GM12875 (cell line): Measurements from ENCODE around the gene NIT1.

Experiments
- H3K4me3 ChIP-seq: one replicate; pipeline ENCODE4 v1.5.1; 2011; ENCODE audit warnings: low read depth, low read length, control low read depth
- TF ChIP-seq, protein P1 (sequence below): IDR thresholded peaks from 2 replicates; pipeline ENCODE4 v1.5.1; 2011; ENCODE audit warnings: low read depth, mild to moderate bottlenecking, control low read depth, inconsistent platforms, low read length, moderate library complexity, borderline replicate concordance; ENCODE audit not compliant: insufficient read depth

NIT1 gene

DNA sequence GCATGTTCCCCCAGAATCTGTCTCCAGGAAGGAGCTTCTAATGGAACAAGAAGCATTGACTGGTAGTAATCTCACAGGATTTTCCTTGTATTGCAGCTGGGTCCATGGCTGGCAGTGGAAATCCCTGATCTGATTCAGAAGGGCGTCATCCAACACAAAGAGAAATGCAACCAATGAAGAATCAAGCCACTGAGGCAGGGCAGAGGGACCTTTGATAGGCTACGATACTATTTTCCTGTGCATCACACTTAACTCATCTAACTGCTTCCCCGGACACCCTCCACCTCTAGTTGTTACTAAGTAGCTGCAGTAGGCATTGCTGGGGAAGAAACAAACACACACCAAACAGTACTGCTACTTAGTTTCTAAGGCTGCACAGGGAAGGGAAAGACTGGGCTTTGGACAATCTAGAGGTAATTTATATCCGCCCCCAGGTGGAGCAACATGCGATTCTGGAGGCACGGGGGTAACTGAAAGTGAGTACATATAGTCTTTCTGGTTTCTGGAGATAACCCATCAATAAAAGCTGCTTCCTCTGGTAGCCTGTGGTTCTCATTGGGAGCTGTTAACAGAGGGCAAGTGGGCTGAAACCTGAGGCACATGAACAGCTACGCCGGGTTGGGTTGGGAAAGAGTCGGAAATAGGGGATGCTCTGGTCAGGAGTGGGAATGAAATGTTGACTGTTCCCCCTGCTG is 40.6 kb downstream of the NIT1 start:
- TF ChIP-seq, protein P1, sequence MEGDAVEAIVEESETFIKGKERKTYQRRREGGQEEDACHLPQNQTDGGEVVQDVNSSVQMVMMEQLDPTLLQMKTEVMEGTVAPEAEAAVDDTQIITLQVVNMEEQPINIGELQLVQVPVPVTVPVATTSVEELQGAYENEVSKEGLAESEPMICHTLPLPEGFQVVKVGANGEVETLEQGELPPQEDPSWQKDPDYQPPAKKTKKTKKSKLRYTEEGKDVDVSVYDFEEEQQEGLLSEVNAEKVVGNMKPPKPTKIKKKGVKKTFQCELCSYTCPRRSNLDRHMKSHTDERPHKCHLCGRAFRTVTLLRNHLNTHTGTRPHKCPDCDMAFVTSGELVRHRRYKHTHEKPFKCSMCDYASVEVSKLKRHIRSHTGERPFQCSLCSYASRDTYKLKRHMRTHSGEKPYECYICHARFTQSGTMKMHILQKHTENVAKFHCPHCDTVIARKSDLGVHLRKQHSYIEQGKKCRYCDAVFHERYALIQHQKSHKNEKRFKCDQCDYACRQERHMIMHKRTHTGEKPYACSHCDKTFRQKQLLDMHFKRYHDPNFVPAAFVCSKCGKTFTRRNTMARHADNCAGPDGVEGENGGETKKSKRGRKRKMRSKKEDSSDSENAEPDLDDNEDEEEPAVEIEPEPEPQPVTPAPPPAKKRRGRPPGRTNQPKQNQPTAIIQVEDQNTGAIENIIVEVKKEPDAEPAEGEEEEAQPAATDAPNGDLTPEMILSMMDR: no peak
- no peak overlapping the region for H3K4me3 ChIP-seq

- peak within 1 kb of the TSS; percentile 76 for H3K4me3 ChIP-seq
- TF ChIP-seq, protein P1: no peak
Observed at GRCh38 chr1:161159087-161159912, 41.4 kb downstream of the NIT1 start, which contains the start of gene USP21. Gene USP21 (plus strand): TSS chr1:161159500. CDS start chr1:161160641, 1,141 bp downstream.

DNA sequence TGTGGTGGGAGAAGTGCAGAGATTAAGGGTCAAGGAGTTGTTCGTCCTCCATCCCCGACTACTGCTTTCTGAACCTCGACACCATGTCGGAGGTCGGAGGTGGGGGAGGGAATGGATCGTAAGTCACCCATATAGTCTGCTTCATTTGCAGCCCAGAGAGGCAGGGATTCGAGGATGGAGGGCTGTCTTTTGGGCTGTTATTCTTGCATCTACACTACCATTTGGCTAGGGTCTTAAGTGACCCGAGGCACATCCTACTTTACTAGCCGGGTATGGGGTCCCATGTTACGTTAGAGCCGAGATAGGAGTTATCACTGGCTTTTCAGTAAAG is 42.0 kb downstream of the NIT1 start:
- TF ChIP-seq, protein P1: no peak
- H3K4me3 ChIP-seq: peak overlapping the region; percentile 76

DNA sequence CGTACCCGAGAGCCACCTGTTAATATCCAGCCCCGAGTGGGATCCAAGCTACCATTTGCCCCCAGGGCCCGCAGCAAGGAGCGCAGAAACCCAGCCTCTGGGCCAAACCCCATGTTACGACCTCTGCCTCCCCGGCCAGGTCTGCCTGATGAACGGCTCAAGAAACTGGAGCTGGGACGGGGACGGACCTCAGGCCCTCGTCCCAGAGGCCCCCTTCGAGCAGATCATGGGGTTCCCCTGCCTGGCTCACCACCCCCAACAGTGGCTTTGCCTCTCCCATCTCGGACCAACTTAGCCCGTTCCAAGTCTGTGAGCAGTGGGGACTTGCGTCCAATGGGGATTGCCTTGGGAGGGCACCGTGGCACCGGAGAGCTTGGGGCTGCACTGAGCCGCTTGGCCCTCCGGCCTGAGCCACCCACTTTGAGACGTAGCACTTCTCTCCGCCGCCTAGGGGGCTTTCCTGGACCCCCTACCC is 42.8 kb downstream of the NIT1 start:
- H3K4me3 ChIP-seq: no peak overlapping the region
- TF ChIP-seq, protein P1: no peak

- H3K4me3 ChIP-seq: no peak overlapping the region
- TF ChIP-seq, protein P1: no peak
Observed at GRCh38 chr1:161161652-161162051, 43.7 kb downstream of the NIT1 start.

- TF ChIP-seq, protein P1: no peak
- H3K4me3 ChIP-seq: no peak overlapping the region
Observed at GRCh38 chr1:161162052-161162451, 44.1 kb downstream of the NIT1 start.
